IPS DF 4.7 (cell line): ENCODE measurements around the gene DLST.

Experiments used
- DNase-seq: peaks from one replicate; pipeline ENCODE4 v3.0.0-alpha.2; 2013; ENCODE audit warnings: low spot score; ENCODE audit errors: extremely low read depth

The DLST gene

GRCh38 chr14:74881431-74882102 is at the start of gene DLST:
Gene DLST (plus strand): TSS chr14:74881916. CDS start chr14:74881954, 38 bp downstream.
- DNase-seq: peak; percentile 72

- no peak for DNase-seq
These were observed 48.9 kb upstream of the DLST start for GRCh38 chr14:74832849-74833248.

- no peak for DNase-seq
These were observed 46.9 kb upstream of the DLST start for GRCh38 chr14:74834692-74835392.

GRCh38 chr14:74835645-74836250 is 46.0 kb upstream of the DLST start:
- no peak for DNase-seq

GRCh38 chr14:74836251-74836960 is 45.3 kb upstream of the DLST start:
- DNase-seq: no peak

- no peak for DNase-seq
These were observed 43.5 kb upstream of the DLST start for GRCh38 chr14:74838166-74838565.

GRCh38 chr14:74840603-74841030 is 41.1 kb upstream of the DLST start:
- DNase-seq: no peak

- DNase-seq: no peak
These were observed 40.2 kb upstream of the DLST start for GRCh38 chr14:74841230-74842207.

GRCh38 chr14:74843653-74844052 is 38.1 kb upstream of the DLST start:
- DNase-seq: no peak

- no peak for DNase-seq
These were observed 35.5 kb upstream of the DLST start for GRCh38 chr14:74846168-74846567.

- no peak for DNase-seq
These were observed 34.6 kb upstream of the DLST start for GRCh38 chr14:74846968-74847665.

- DNase-seq: no peak
These were observed 32.9 kb upstream of the DLST start for GRCh38 chr14:74848768-74849167.

- no peak for DNase-seq
These were observed 28.7 kb upstream of the DLST start for GRCh38 chr14:74852922-74853530.

GRCh38 chr14:74853581-74853980 is 28.1 kb upstream of the DLST start:
- no peak for DNase-seq

- DNase-seq: no peak
These were observed 26.7 kb upstream of the DLST start for GRCh38 chr14:74855021-74855420.

GRCh38 chr14:74855945-74856344 is 25.8 kb upstream of the DLST start:
- no peak for DNase-seq

GRCh38 chr14:74856366-74856765 is 25.4 kb upstream of the DLST start:
- DNase-seq: no peak

- no peak for DNase-seq
These were observed 23.7 kb upstream of the DLST start for GRCh38 chr14:74858022-74858421.

- DNase-seq: no peak
These were observed 21.8 kb upstream of the DLST start for GRCh38 chr14:74859757-74860552.
